OCI-LY7 (cell line): ENCODE measurements around the gene DAB1. TPM values are rescaled to one million over a fixed set of nuclear protein-coding genes. Genes with fewer than 3 reads are reported as not detected.

ENCODE experiments used
- BruUV-seq: library from RNA; stranded (reverse); fragments of 400-500 nt; replicated peaks from 2 replicates; lab custom pipeline; 2021; lab: Mats Ljungman, UMichigan
- CTCF ChIA-PET: fragments of 300-600 bp; sonication (Branson Sonifier 250); formaldehyde crosslinking; loops from one replicate; lab custom pipeline; 2022; ENCODE audit warnings: antibody characterized with exemption; ENCODE audit not compliant: unreplicated experiment; lab: Charles Lee
- POLR2A ChIA-PET: fragments of 300-600 bp; sonication (Branson Sonifier 250); formaldehyde crosslinking; loops from one replicate; lab custom pipeline; 2022; ENCODE audit warnings: antibody characterized with exemption; lab: Charles Lee
- DNase-seq: peaks from one replicate; pipeline ENCODE4 v3.0.0-alpha.2; 2015; ENCODE audit warnings: low spot score
- H2AFZ ChIP-seq: fragments of 200-600 bp; sonication (generic), shearing (Covaris generic); 2 replicates; pipeline ENCODE4 v1.6.1; 2014; ENCODE audit warnings: mild to moderate bottlenecking, antibody characterized with exemption, low read length, moderate library complexity
- H3K27ac ChIP-seq: fragments of 200-600 bp; sonication (generic); 2 replicates; pipeline ENCODE4 v1.5.1; 2014; ENCODE audit warnings: mixed run types, low read depth, mild to moderate bottlenecking, moderate library complexity, low read length, inconsistent platforms; ENCODE audit not compliant: poor library complexity, severe bottlenecking
- H3K36me3 ChIP-seq: fragments of 200-600 bp; sonication (generic); 2 replicates; pipeline ENCODE4 v1.6.1; 2014; ENCODE audit warnings: mild to moderate bottlenecking, antibody characterized with exemption, low read length, moderate library complexity, mixed read lengths; ENCODE audit not compliant: insufficient read depth
- H3K4me1 ChIP-seq: fragments of 200-600 bp; sonication (generic); 2 replicates; pipeline ENCODE4 v1.5.1; 2014; ENCODE audit warnings: mild to moderate bottlenecking, low read length; ENCODE audit not compliant: insufficient read depth, poor library complexity, severe bottlenecking
- H3K4me2 ChIP-seq: fragments of 200-600 bp; sonication (generic); 2 replicates; pipeline ENCODE4 v1.6.1; 2014; ENCODE audit warnings: mild to moderate bottlenecking, low read length
- H3K4me3 ChIP-seq: fragments of 200-600 bp; sonication (generic); 2 replicates; pipeline ENCODE4 v1.5.1; 2014; ENCODE audit warnings: mild to moderate bottlenecking, low read depth, low read length; ENCODE audit not compliant: poor library complexity, severe bottlenecking
- H3K79me2 ChIP-seq: fragments of 200-600 bp; sonication (generic); 2 replicates; pipeline ENCODE4 v1.6.1; 2016; ENCODE audit warnings: low read depth, mild to moderate bottlenecking, low read length, moderate library complexity, mixed read lengths; ENCODE audit not compliant: insufficient read depth
- H3K9me2 ChIP-seq: fragments of 200-600 bp; sonication (generic); 2 replicates; pipeline ENCODE4 v1.6.1; 2016; ENCODE audit warnings: mild to moderate bottlenecking, low read length, mixed read lengths; ENCODE audit not compliant: insufficient read depth
- H3K9me3 ChIP-seq: fragments of 200-600 bp; sonication (generic); 2 replicates; pipeline ENCODE4 v1.6.1; 2014; ENCODE audit warnings: mild to moderate bottlenecking, mixed run types, low read length, mixed read lengths
- H4K20me1 ChIP-seq: fragments of 200-600 bp; sonication (generic); 2 replicates; pipeline ENCODE4 v1.6.1; 2014; ENCODE audit warnings: mild to moderate bottlenecking, antibody characterized with exemption, low read length, moderate library complexity, mixed read lengths; ENCODE audit not compliant: insufficient read depth
- EZH2phosphoT487 ChIP-seq: fragments of 200-600 bp; sonication (generic); IDR thresholded peaks from 2 replicates; pipeline ENCODE4 v1.6.1; 2018; ENCODE audit warnings: low read depth, borderline replicate concordance, mild to moderate bottlenecking, mixed run types, antibody characterized with exemption, low read length, moderate library complexity, mixed read lengths
- intact Hi-C: fragments of 100-400 bp; cut with micrococcal nuclease; formaldehyde crosslinking; loops from one replicate; pipeline ENCODE4 v1.10.0; 2022; ENCODE audit not compliant: unreplicated experiment
- total RNA-seq, 2 experiments: library from RNA; depleted of rRNA in 1 of 2; stranded (reverse); fragments of >200 nt in 1 of 2; shearing (Covaris generic) in 1 of 2; gene quantifications; 2 replicates each; pipeline ENCODE4 v1.2.3, GENCODE V29; 2014 to 2022
- TF ChIP-seq, protein P1 (sequence below): fragments of 200-600 bp; sonication (generic); conservative IDR thresholded peaks from 2 replicates; pipeline ENCODE4 v1.5.1; 2014; ENCODE audit warnings: mild to moderate bottlenecking, antibody characterized with exemption, low read length, moderate library complexity, mixed read lengths

The DAB1 gene
- total RNA-seq, 2 experiments from 2014 or later: not detected

DNA sequence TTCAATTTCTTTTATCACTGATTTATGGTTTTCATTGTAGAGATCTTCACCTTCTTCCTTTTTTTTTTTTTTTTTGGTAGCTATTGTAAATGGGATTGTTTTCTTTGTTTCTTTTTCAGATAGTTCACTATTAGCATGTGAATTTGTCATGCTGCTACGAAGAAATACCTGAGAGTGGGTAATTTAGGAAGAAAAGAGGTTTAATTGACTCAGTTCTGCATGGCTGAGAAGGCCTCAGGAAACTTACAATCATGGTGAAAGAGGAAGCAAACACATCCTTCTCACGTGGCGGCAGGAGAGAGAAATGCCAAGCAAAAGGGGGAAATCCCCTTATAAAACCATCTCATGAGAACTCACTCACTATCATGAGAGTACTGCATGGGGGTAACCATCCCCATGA lies 66.4 kb downstream of the DAB1 start:
- CTCF ChIA-PET: no interaction called here
- H3K27ac ChIP-seq: no peak overlapping the region

DNA sequence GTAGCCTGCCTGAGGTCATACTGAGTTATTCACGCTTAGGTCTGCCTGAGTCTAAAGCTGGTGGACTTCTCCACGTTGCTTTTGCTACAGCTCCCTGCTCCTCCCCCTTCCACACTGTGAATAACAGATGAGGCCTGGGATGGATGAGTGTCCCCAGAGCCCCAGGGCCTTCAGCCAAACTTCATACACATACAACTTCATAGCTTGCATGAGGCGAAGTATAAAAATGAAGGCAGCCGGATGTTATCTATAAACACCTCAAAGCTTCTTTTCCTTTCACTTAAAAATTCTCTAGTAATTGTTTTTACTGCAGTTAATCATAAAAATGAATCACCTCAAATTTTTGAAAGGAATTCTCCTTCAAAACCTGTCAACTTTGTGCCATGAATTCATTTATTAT lies 70.2 kb downstream of the DAB1 start:
- POLR2A ChIA-PET: no interaction called here
- Histone ChIP-seq H3K79me2 (no peaks in the 10 kb centered on the region), H3K36me3 (no peaks in the 10 kb centered on the region), H3K4me3 (no peak overlapping the region), H4K20me1 (no peaks in the 10 kb centered on the region), H3K4me2 (no peak overlapping the region), H3K27ac (no peak overlapping the region), H3K4me1 (no peaks in the 10 kb centered on the region), H3K9me3 (no peaks in the 10 kb centered on the region), H3K9me2 (no peaks in the 10 kb centered on the region), H2AFZ (no peak overlapping the region)
- intact Hi-C loops: no loop called here
- BruUV-seq: no TSS peak
- no peak for TF ChIP-seq EZH2phosphoT487
- TF ChIP-seq, protein P1, sequence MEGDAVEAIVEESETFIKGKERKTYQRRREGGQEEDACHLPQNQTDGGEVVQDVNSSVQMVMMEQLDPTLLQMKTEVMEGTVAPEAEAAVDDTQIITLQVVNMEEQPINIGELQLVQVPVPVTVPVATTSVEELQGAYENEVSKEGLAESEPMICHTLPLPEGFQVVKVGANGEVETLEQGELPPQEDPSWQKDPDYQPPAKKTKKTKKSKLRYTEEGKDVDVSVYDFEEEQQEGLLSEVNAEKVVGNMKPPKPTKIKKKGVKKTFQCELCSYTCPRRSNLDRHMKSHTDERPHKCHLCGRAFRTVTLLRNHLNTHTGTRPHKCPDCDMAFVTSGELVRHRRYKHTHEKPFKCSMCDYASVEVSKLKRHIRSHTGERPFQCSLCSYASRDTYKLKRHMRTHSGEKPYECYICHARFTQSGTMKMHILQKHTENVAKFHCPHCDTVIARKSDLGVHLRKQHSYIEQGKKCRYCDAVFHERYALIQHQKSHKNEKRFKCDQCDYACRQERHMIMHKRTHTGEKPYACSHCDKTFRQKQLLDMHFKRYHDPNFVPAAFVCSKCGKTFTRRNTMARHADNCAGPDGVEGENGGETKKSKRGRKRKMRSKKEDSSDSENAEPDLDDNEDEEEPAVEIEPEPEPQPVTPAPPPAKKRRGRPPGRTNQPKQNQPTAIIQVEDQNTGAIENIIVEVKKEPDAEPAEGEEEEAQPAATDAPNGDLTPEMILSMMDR: no peak
- CTCF ChIA-PET: no interaction called here
- DNase-seq: no peak

More for the DNA sequence above, 66.4 kb downstream of the DAB1 start:
- no peaks in the 10 kb centered on the region for H3K9me3 ChIP-seq
- no peak overlapping the region for H3K4me3 ChIP-seq
- H3K79me2 ChIP-seq: no peaks in the 10 kb centered on the region
- no peak overlapping the region for H3K4me2 ChIP-seq
- BruUV-seq: no TSS peak
- H3K9me2 ChIP-seq: no peaks in the 10 kb centered on the region
- intact Hi-C loops: no loop called here
- H2AFZ ChIP-seq: no peak overlapping the region
- no peaks in the 10 kb centered on the region for H4K20me1 ChIP-seq
- H3K36me3 ChIP-seq: no peaks in the 10 kb centered on the region
- no peak for DNase-seq
- TF ChIP-seq EZH2phosphoT487: no peak
- TF ChIP-seq, protein P1: no peak
- no peaks in the 10 kb centered on the region for H3K4me1 ChIP-seq
- POLR2A ChIA-PET: no interaction called here

DNA sequence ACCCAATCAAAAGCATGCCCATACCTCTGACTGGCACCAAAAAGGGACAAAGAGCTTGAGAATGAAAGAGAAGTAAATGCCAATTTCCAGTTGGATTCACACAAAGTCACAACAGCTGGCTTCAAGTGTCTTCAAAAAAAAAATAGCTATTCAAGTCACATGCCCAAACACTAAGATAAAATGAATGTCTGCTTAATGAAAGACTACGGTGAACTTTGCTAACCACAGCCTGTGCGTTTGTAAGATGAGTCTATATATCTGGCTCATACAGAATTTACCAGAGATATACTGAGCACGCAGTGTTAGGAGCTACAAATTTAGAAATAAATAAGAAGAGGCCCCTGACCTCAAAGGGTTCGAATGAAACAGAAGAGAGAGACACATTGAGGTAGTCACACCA lies 73.2 kb downstream of the DAB1 start:
- DNase-seq: no peak
- ChIA-PET CTCF (no interaction called here), POLR2A (no interaction called here)
- H4K20me1 ChIP-seq: no peaks in the 10 kb centered on the region
- no peaks in the 10 kb centered on the region for H3K36me3 ChIP-seq
- H3K79me2 ChIP-seq: no peaks in the 10 kb centered on the region
- BruUV-seq: no TSS peak
- intact Hi-C loops: no loop called here
- TF ChIP-seq EZH2phosphoT487: no peak
- TF ChIP-seq, protein P1: no peak
- H3K4me2 ChIP-seq: no peak overlapping the region
- no peaks in the 10 kb centered on the region for H3K9me2 ChIP-seq
- no peak overlapping the region for H3K4me3 ChIP-seq
- no peak overlapping the region for H2AFZ ChIP-seq
- H3K4me1 ChIP-seq: no peaks in the 10 kb centered on the region
- no peaks in the 10 kb centered on the region for H3K9me3 ChIP-seq
- no peak overlapping the region for H3K27ac ChIP-seq
